Measurements from ENCODE around the gene IGSF3. TPM values are rescaled to one million over a fixed set of nuclear protein-coding genes. Genes with fewer than 3 reads are reported as not detected.
A peak's percentile ranks its signal among the peaks of the same experiment; 100 is the strongest.

The IGSF3 gene
- total RNA-seq, 4 donors from 2014 or later = 42.2 to 60.0 (median 55.4) TPM

DNA sequence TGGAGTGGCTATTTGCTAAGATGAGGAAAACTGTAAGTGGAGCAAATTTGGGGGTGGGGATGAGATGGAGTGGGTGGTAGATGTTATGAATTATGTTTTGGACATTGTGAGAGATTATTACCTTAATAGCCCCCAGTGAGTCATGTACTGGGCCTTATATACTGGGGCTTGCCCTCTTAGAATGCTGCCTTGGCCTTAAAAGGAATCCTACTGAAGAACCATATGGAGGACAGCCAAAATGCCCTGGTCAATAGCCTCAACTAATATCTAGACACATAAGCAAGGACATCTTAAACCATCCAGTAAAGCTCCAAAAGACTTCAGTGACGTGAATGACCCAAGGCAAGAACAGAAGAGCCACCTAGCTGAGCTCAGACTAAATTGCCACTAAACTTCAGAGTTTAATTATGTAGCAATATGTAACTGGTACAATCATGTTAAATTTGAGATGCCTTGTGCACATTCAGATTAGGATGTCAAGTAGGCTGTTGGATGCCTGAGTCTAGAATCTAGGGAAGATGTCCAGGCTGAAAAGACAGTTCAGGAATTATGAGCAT is 13.9 kb upstream of the IGSF3 start:
- WGBS, 2 donors = 44 to 100% methylated on average over 1 of the region's 1 CpG
- intact Hi-C loops (cut with DNase I) = no loop called here
- DNase-seq = no peak

GRCh38 chr1:116680752-116681151 is 13.2 kb upstream of the IGSF3 start:
- Histone ChIP-seq H3K27me3 (peaks cover 0 to 4% (median 0%) of the 10 kb centered on the region in 4 donors), H3K4me3 (no peak overlapping the region), H3K4me1 (peaks cover 3 to 44% (median 10%) of the 10 kb centered on the region in 3 donors), H3K36me3 (no peaks in the 10 kb centered on the region), H3K27ac (peak overlapping the region in 3 of 4 donors; percentile 11 to 42 (median 23)), H3K9me3 (no peaks in the 10 kb centered on the region)
- no peak for DNase-seq
- intact Hi-C loops (cut with DNase I) = no loop called here
- TF ChIP-seq CTCF (IDR thresholded peaks at IDR 0.05) (no peak), POLR2A (IDR thresholded peaks at IDR 0.05) (no peak)
- 13 to 40% methylated on average over 4 of the region's 4 CpGs for WGBS, 2 donors

More for the DNA sequence above, 13.9 kb upstream of the IGSF3 start:
- H3K27me3 ChIP-seq = peaks cover 0 to 2% (median 0%) of the 10 kb centered on the region in 4 donors
- H3K9me3 ChIP-seq = no peaks in the 10 kb centered on the region
- no peak overlapping the region for H3K4me3 ChIP-seq
- H3K4me1 ChIP-seq = peaks cover 3 to 43% (median 10%) of the 10 kb centered on the region in 3 donors
- no peak for TF ChIP-seq CTCF (IDR thresholded peaks at IDR 0.05)
- TF ChIP-seq POLR2A (IDR thresholded peaks at IDR 0.05) = no peak
- no peaks in the 10 kb centered on the region for H3K36me3 ChIP-seq
- H3K27ac ChIP-seq = peak overlapping the region; percentile 11 to 42 (median 21)

DNA sequence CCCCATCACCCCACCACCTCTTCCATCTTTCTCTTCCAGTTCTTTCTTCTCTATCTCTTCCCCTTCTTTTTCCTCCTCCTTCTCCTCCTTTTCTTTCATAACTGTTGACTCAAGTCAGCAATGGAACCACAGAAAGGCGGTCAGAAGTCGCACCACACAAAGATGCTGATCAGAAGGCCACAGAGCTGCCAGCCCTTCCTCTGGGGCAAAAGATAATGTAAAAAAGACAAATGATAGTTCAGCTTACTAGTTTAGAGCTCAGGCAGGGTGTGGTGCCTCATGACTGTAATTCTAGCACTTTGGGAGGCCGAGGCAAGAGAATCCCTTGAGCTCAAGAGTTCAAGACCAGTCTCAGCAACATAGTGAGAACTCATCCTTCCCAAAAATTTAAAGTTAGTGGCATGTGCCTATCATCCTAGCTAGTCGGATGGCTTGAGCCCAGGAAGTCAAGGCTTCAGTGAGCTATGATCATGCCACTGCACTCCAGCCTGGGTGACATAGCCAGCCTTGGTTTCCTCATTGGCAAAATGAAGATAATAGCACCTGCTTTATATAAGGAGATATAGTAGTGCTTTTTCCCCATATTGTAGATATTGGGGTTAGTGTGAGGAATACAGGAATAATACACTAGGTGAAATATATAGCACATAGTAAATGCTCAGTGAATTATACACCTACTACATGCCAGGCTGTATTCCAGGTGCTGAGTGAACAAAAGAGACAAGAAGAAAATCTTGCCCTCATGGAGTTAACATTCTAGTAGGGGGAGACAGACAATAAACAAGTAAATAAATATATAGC is 12.5 kb upstream of the IGSF3 start:
- intact Hi-C loops (cut with DNase I) = no loop called here
- Histone ChIP-seq H3K27ac (no peak overlapping the region), H3K36me3 (no peaks in the 10 kb centered on the region), H3K27me3 (peaks cover 0 to 4% (median 0%) of the 10 kb centered on the region in 4 donors), H3K9me3 (no peaks in the 10 kb centered on the region), H3K4me3 (no peak overlapping the region), H3K4me1 (peaks cover 3 to 45% (median 10%) of the 10 kb centered on the region in 3 donors)
- no peak for DNase-seq
- no peak for TF ChIP-seq POLR2A (IDR thresholded peaks at IDR 0.05)
- TF ChIP-seq CTCF (IDR thresholded peaks at IDR 0.05) = no peak
- WGBS, 2 donors = 85 to 89% methylated on average over 3 to 4 of the region's 4 CpGs

- DNase-seq = no peak
- Histone ChIP-seq H3K4me1 (peaks cover 3 to 53% (median 13%) of the 10 kb centered on the region in 3 donors), H3K27ac (no peak overlapping the region), H3K27me3 (peaks cover 0 to 4% (median 0%) of the 10 kb centered on the region in 4 donors), H3K36me3 (no peaks in the 10 kb centered on the region), H3K9me3 (no peaks in the 10 kb centered on the region), H3K4me3 (no peak overlapping the region)
- intact Hi-C loops (cut with DNase I) = no loop called here
- 71 to 85% methylated on average over 7 of the region's 7 CpGs for WGBS, 2 donors
- no peak for TF ChIP-seq POLR2A (IDR thresholded peaks at IDR 0.05)
Observed at GRCh38 chr1:116679091-116679827, 11.7 kb upstream of the IGSF3 start.

DNA sequence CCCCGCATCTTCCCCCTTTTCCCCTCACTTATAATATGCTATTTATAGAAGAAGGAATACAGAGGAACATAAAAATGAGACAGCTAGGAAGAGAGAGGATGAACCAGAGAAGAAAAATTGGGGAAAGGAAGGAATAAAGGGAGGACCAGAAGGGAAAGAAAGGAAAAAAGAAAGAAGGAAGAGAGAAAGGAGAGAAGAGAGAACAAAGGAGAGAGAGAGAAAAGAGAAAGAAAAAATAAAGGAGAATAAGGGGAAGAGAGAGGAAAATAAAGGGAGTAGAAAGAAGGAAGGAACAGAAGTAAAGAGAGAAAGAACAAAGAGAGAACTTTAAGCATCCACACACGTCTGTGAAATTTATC is 11.2 kb upstream of the IGSF3 start:
- no peak for DNase-seq
- intact Hi-C loops (cut with DNase I) = no loop called here
- H3K4me1 ChIP-seq = peaks cover 6 to 58% (median 14%) of the 10 kb centered on the region in 3 donors
- H3K9me3 ChIP-seq = no peaks in the 10 kb centered on the region
- H3K36me3 ChIP-seq = no peaks in the 10 kb centered on the region
- no peak for TF ChIP-seq CTCF (IDR thresholded peaks at IDR 0.05)
- no peak for TF ChIP-seq POLR2A (IDR thresholded peaks at IDR 0.05)
- 66 to 69% methylated on average over 2 of the region's 2 CpGs for WGBS, 2 donors
- H3K27me3 ChIP-seq = peaks cover 0 to 4% (median 0%) of the 10 kb centered on the region in 4 donors
- H3K4me3 ChIP-seq = no peak overlapping the region
- no peak overlapping the region for H3K27ac ChIP-seq

All from esophagus squamous epithelium (tissue), 5 donors.